GM13977 (cell line): ENCODE data around the gene TMEM174.

Experiments
- DNase-seq: peaks from one replicate; pipeline ENCODE4 v3.0.0; 2012; ENCODE audit warnings: low spot score
- CTCF ChIP-seq: IDR thresholded peaks from 2 replicates; pipeline ENCODE4 v1.5.1; 2012; ENCODE audit warnings: mild to moderate bottlenecking, control low read depth; ENCODE audit not compliant: insufficient read depth; ENCODE audit errors: extremely low read depth, missing control alignments
- in situ Hi-C: fragments of 300-500 bp; cut with MboI; formaldehyde crosslinking; loops from one replicate; pipeline ENCODE4 v1.12.0; 2022; ENCODE audit warnings: low sequenced_read_pairs, low pct_unique_long_range_greater_than_20kb, mixed read lengths, inconsistent platforms; ENCODE audit not compliant: unreplicated experiment

Gene TMEM174

GRCh38 chr5:73139485-73139884 lies 33.5 kb upstream of the TMEM174 start:
- TF ChIP-seq CTCF, result no peak
- in situ Hi-C loops, result no loop called here
- no peak for DNase-seq

GRCh38 chr5:73140801-73141200 lies 32.2 kb upstream of the TMEM174 start:
- no peak for TF ChIP-seq CTCF
- in situ Hi-C loops, result no loop called here
- no peak for DNase-seq

GRCh38 chr5:73142035-73142434 lies 31.0 kb upstream of the TMEM174 start:
- DNase-seq, result no peak
- in situ Hi-C loops, result no loop called here
- TF ChIP-seq CTCF, result no peak

- TF ChIP-seq CTCF, result no peak
- in situ Hi-C loops, result no loop called here
- DNase-seq, result no peak
Observed at GRCh38 chr5:73143716-73144115, 29.3 kb upstream of the TMEM174 start.

GRCh38 chr5:73149540-73149939 lies 23.5 kb upstream of the TMEM174 start:
- in situ Hi-C loops, result no loop called here
- no peak for TF ChIP-seq CTCF
- no peak for DNase-seq

- TF ChIP-seq CTCF, result no peak
- no peak for DNase-seq
- in situ Hi-C loops, result no loop called here
Observed at GRCh38 chr5:73150876-73151275, 22.1 kb upstream of the TMEM174 start.
